Measurements from ENCODE around the gene LYZ. TPM values are rescaled to one million over a fixed set of nuclear protein-coding genes. Genes with fewer than 3 reads are reported as not detected.

Gene LYZ
- total and polyA plus RNA-seq, 10 donors = 96.3 to 941 (median 279) TPM

GRCh38 chr12:69350777-69351176, 2.6 kb downstream of the LYZ start:
- Histone ChIP-seq H3K27ac (peak overlapping the region in 1 of 8 donors; percentile 87), H3K27me3 (replicated peaks in 1 of 7) (no peaks in the 10 kb centered on the region), H3K36me3 (peaks cover 0 to 26% (median 0%) of the 10 kb centered on the region in 6 donors), H3K4me3 (peak overlapping the region in 4 of 8 donors; percentile 5 to 50 (median 32)), H3K4me1 (peaks cover 0 to 25% (median 3%) of the 10 kb centered on the region in 6 donors), H3K9me3 (no peaks in the 10 kb centered on the region)
- 67 to 91% (median 78%) methylated on average over 1 of the region's 1 CpG for WGBS, 5 donors
- intact Hi-C loops (cut with DNase I; ENCODE audit: low total_unique reads) = no loop called here
- no peak for TF ChIP-seq POLR2A (IDR thresholded peaks at IDR 0.05)
- TF ChIP-seq CTCF (IDR thresholded peaks at IDR 0.05 in 8 of 11, conservative IDR thresholded peaks at IDR 0.05 in 3 of 11) = no peak
- TF ChIP-seq POLR2AphosphoS5 (IDR thresholded peaks at IDR 0.05) = no peak
- no peak for DNase-seq

GRCh38 chr12:69351462-69352236, 3.5 kb downstream of the LYZ start:
- peak overlapping the region in 2 of 8 donors; percentile 8 to 35 for H3K4me3 ChIP-seq
- no peaks in the 10 kb centered on the region for H3K27me3 ChIP-seq (replicated peaks in 1 of 7)
- TF ChIP-seq CTCF (IDR thresholded peaks at IDR 0.05 in 8 of 11, conservative IDR thresholded peaks at IDR 0.05 in 3 of 11) = no peak
- TF ChIP-seq POLR2AphosphoS5 (IDR thresholded peaks at IDR 0.05) = no peak
- TF ChIP-seq POLR2A (IDR thresholded peaks at IDR 0.05) = no peak
- intact Hi-C loops (cut with DNase I; ENCODE audit: low total_unique reads) = no loop called here
- peaks cover 0 to 25% (median 3%) of the 10 kb centered on the region in 6 donors for H3K4me1 ChIP-seq
- WGBS, 5 donors = 74 to 92% (median 82%) methylated on average over 2 of the region's 2 CpGs
- peaks cover 0 to 26% (median 0%) of the 10 kb centered on the region in 6 donors for H3K36me3 ChIP-seq
- H3K27ac ChIP-seq = no peak overlapping the region
- no peaks in the 10 kb centered on the region for H3K9me3 ChIP-seq
- no peak for DNase-seq

- peak overlapping the region in 1 of 8 donors; percentile 9 for H3K4me3 ChIP-seq
- H3K36me3 ChIP-seq = peaks cover 0 to 26% (median 0%) of the 10 kb centered on the region in 6 donors
- WGBS, 5 donors = 82 to 94% (median 87%) methylated on average over 5 of the region's 5 CpGs
- no peak for DNase-seq
- intact Hi-C loops (cut with DNase I; ENCODE audit: low total_unique reads) = no loop called here
- TF ChIP-seq POLR2AphosphoS5 (IDR thresholded peaks at IDR 0.05) (no peak), POLR2A (IDR thresholded peaks at IDR 0.05) (no peak), CTCF (IDR thresholded peaks at IDR 0.05 in 8 of 11, conservative IDR thresholded peaks at IDR 0.05 in 3 of 11) (no peak)
- peaks cover 0 to 24% (median 8%) of the 10 kb centered on the region in 6 donors for H3K4me1 ChIP-seq
- H3K9me3 ChIP-seq = no peaks in the 10 kb centered on the region
- H3K27ac ChIP-seq = no peak overlapping the region
- H3K27me3 ChIP-seq (replicated peaks in 1 of 7) = no peaks in the 10 kb centered on the region
Measured at GRCh38 chr12:69352904-69353303, 4.7 kb downstream of the LYZ start.

- DNase-seq = no peak
- WGBS, 5 donors = 60 to 95% (median 83%) methylated on average over 1 of the region's 1 CpG
- H3K9me3 ChIP-seq = no peaks in the 10 kb centered on the region
- intact Hi-C loops (cut with DNase I; ENCODE audit: low total_unique reads) = no loop called here
- H3K36me3 ChIP-seq = peaks cover 0 to 26% (median 0%) of the 10 kb centered on the region in 6 donors
- no peak for TF ChIP-seq POLR2AphosphoS5 (IDR thresholded peaks at IDR 0.05)
- TF ChIP-seq CTCF (IDR thresholded peaks at IDR 0.05 in 8 of 11, conservative IDR thresholded peaks at IDR 0.05 in 3 of 11) = no peak
- no peak for TF ChIP-seq POLR2A (IDR thresholded peaks at IDR 0.05)
- no peak overlapping the region for H3K4me3 ChIP-seq
- no peaks in the 10 kb centered on the region for H3K27me3 ChIP-seq (replicated peaks in 1 of 7)
- H3K4me1 ChIP-seq = peaks cover 0 to 29% (median 10%) of the 10 kb centered on the region in 6 donors
- no peak overlapping the region for H3K27ac ChIP-seq
Measured at GRCh38 chr12:69354172-69354555, 6.0 kb downstream of the LYZ start.

Measured in spleen (tissue), 11 donors.